Measurements from ENCODE around the gene CAPN15.

Gene CAPN15

DNA sequence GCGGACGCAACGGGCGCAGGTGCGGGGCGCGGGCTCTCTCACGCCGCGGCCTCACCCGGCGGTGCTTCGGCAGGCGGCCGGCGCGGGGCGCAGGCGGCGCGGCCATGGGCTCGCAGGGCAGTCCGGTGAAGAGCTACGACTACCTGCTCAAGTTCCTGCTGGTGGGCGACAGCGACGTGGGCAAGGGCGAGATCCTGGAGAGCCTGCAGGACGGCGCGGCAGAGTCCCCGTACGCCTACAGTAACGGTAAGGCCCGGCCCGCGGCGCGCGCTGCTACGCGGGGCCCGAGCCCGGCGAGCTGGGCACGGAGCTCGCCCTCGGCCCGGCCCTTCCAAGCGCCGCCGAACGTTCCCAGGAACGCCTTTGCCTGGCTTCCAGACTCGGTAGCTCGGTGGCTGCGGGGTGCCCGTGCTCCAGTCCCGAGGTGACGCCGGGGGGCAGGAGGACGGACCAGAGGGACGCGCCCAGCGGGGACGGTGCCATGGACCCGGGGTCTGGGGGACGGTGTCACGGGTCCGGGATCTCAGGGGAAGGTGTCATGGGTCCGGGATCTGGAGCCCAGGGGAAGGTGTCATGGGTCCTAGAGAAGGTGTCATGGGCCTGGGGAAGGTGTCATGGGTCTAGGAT is 62.8 kb downstream of the CAPN15 start:
- no peak for DNase-seq
- Histone ChIP-seq H3K27ac (peak overlapping the region; percentile 29), H3K36me3 (replicated peaks) (no peaks in the 10 kb centered on the region), H3K4me3 (ENCODE audit: low read depth, low read length) (peak overlapping the region; percentile 77), H3K27me3 (replicated peaks) (no peaks in the 10 kb centered on the region)
- in situ Hi-C loops (cut with HindIII; ENCODE audit: low pct_ligation_motif_present, low sequenced_read_pairs) = no loop called here
- TF ChIP-seq, protein P1, sequence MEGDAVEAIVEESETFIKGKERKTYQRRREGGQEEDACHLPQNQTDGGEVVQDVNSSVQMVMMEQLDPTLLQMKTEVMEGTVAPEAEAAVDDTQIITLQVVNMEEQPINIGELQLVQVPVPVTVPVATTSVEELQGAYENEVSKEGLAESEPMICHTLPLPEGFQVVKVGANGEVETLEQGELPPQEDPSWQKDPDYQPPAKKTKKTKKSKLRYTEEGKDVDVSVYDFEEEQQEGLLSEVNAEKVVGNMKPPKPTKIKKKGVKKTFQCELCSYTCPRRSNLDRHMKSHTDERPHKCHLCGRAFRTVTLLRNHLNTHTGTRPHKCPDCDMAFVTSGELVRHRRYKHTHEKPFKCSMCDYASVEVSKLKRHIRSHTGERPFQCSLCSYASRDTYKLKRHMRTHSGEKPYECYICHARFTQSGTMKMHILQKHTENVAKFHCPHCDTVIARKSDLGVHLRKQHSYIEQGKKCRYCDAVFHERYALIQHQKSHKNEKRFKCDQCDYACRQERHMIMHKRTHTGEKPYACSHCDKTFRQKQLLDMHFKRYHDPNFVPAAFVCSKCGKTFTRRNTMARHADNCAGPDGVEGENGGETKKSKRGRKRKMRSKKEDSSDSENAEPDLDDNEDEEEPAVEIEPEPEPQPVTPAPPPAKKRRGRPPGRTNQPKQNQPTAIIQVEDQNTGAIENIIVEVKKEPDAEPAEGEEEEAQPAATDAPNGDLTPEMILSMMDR (IDR thresholded peaks at IDR 0.05; ENCODE audit: low read depth, low read length, missing control alignments) = no peak

DNA sequence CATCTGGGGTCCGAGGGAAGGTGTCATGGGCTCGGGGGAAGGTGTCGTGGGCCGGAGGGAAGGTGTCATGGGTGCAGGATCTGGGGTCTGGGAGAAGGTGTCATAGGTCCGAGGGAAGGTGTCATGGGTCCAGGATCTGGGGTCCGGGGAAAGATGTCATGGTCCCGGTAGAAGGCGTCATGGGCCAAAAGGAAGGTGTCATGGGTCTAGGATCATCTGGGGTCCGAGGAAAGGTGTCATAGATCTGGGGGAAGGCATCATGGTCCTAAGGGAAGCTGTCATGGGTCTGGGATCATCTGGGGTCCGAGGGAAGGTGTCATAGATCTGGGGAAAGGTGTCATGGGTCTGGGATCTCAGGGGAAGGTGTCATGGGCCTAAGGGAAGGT is 63.3 kb downstream of the CAPN15 start:
- Histone ChIP-seq H3K4me3 (ENCODE audit: low read depth, low read length) (peak overlapping the region; percentile 77), H3K27ac (no peak overlapping the region), H3K27me3 (replicated peaks) (no peaks in the 10 kb centered on the region), H3K36me3 (replicated peaks) (no peaks in the 10 kb centered on the region)
- in situ Hi-C loops (cut with HindIII; ENCODE audit: low pct_ligation_motif_present, low sequenced_read_pairs) = no loop called here
- TF ChIP-seq, protein P1 (IDR thresholded peaks at IDR 0.05; ENCODE audit: low read depth, low read length, missing control alignments) = no peak
- DNase-seq = no peak

DNA sequence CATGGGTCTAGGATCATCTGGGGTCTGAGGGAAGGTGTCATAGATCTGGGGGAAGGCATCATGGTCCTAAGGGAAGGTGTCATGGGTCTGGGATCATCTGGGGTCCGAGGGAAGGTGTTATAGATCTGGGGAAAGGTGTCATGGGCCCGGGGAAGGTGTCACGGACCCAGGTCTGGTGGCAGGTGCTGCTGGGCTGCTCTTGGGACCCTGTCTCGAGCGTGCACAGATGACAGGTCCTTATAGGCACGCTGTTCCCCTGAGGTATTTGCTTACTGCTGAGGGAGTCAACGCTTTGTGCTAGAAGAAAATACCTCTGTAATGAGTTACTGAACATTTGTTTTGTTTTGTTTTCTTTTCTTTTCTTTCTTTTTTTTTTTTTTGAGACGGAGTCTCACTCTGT is 63.7 kb downstream of the CAPN15 start:
- TF ChIP-seq, protein P1 (IDR thresholded peaks at IDR 0.05; ENCODE audit: low read depth, low read length, missing control alignments) = no peak
- no peaks in the 10 kb centered on the region for H3K27me3 ChIP-seq (replicated peaks)
- H3K4me3 ChIP-seq (ENCODE audit: low read depth, low read length) = peak overlapping the region; percentile 77
- no peak overlapping the region for H3K27ac ChIP-seq
- in situ Hi-C loops (cut with HindIII; ENCODE audit: low pct_ligation_motif_present, low sequenced_read_pairs) = no loop called here
- DNase-seq = no peak
- H3K36me3 ChIP-seq (replicated peaks) = no peaks in the 10 kb centered on the region

DNA sequence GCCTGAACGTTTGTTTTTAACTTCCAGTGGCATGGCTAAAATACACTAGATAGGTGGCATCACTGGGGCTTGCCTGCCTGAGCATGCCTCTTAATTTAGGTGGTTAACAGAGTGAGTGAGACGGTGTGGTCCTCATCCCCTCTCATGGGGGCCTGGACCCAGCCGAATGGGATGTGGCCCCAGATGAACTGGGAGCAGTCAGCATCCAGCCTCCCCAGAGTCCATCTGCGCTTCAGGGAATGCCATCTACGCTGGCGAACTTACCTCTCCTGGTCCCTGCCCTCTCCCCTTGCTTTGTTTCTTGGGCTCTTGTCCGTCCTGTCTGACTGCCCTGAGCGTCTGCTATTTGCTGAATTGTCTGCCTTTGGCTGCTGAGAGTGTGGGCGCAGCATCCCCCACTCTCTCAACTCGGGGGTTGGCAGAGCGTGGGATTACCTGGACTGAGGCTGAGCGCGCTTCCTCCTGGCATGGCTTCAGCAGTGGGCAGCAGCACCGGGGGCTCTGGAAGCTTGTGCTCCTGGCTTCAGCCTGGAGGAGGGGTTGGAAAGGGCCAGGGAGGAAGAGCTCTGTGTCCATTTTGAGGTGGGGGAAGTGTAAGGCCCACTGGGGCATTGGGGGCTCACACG is 64.5 kb downstream of the CAPN15 start:
- no peak for DNase-seq
- in situ Hi-C loops (cut with HindIII; ENCODE audit: low pct_ligation_motif_present, low sequenced_read_pairs) = no loop called here
- Histone ChIP-seq H3K27ac (no peak overlapping the region), H3K36me3 (replicated peaks) (no peaks in the 10 kb centered on the region), H3K27me3 (replicated peaks) (no peaks in the 10 kb centered on the region), H3K4me3 (ENCODE audit: low read depth, low read length) (no peak overlapping the region)
- TF ChIP-seq, protein P1 (IDR thresholded peaks at IDR 0.05; ENCODE audit: low read depth, low read length, missing control alignments) = no peak

DNA sequence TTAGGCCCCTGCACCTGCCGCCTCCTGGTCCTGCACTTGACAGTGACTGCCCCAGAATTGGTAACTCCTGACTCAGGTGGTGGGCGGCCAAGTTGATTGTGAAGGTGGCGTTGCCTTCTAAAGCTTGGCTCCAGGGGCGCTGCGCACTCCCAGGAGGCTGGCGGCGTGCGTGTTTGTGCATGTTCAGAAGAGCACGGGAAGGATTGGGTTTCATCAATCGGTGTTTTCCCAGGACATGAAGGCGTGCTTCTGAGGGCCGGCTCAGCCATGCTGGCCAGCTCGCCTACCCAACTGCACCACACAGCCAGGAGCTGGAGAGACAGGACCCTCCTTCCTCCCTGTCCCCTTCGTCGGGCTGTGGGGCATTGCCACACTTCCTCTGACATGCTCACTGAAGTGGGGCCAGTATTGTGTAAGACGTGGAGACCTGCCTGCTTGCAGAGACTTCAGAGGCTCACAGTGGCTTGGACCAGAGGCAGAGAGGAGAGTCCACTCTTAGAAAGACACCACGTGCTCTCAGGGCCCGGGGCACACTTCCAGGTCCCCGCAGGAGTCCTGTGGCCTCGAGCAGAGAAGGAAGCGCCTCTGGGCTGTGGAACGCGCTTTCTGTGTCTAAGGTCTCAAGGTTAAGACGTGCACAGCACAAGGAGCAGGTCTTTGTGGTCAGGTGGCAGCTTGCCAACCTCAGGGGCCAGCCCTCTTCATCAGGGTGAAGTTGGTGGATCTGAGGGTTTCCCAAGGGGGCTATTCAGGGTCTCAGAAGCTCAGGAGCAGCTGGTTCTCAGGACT is 65.2 kb downstream of the CAPN15 start:
- TF ChIP-seq, protein P1 (IDR thresholded peaks at IDR 0.05; ENCODE audit: low read depth, low read length, missing control alignments) = no peak
- H3K27ac ChIP-seq = no peak overlapping the region
- no peaks in the 10 kb centered on the region for H3K36me3 ChIP-seq (replicated peaks)
- no peak overlapping the region for H3K4me3 ChIP-seq (ENCODE audit: low read depth, low read length)
- no peaks in the 10 kb centered on the region for H3K27me3 ChIP-seq (replicated peaks)
- no peak for DNase-seq
- in situ Hi-C loops (cut with HindIII; ENCODE audit: low pct_ligation_motif_present, low sequenced_read_pairs) = no loop called here
